ENCODE measurements around the gene CAND2.
"Not testable (repeated sequence)": the region's sequence is repeated elsewhere in the genome, so short reads cannot be mapped to it uniquely, and the experiment has no call there.

CAND2 gene

DNA sequence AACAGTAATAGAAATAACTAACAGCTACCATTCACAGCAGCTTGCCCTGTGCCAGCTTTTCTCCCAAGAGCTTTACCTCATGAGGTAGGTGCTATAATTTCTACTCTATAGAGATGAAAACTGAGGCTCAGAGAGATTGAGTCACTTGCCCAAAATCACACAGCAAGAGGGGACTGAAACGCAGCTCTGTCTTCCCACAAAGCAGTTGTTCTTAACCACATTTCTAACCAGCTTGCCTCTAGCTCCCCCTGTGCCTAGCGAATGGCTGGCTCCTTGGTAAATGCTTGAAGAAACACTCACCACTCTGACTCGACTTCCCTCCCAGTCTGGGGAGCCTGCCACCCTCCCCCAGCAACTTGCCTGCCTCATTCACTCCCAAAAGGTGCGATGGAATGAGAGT lies 21.9 kb upstream of the CAND2 start:
- TF ChIP-seq, protein P1, sequence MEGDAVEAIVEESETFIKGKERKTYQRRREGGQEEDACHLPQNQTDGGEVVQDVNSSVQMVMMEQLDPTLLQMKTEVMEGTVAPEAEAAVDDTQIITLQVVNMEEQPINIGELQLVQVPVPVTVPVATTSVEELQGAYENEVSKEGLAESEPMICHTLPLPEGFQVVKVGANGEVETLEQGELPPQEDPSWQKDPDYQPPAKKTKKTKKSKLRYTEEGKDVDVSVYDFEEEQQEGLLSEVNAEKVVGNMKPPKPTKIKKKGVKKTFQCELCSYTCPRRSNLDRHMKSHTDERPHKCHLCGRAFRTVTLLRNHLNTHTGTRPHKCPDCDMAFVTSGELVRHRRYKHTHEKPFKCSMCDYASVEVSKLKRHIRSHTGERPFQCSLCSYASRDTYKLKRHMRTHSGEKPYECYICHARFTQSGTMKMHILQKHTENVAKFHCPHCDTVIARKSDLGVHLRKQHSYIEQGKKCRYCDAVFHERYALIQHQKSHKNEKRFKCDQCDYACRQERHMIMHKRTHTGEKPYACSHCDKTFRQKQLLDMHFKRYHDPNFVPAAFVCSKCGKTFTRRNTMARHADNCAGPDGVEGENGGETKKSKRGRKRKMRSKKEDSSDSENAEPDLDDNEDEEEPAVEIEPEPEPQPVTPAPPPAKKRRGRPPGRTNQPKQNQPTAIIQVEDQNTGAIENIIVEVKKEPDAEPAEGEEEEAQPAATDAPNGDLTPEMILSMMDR (IDR thresholded peaks at IDR 0.05; ENCODE audit: control insufficient read depth, extremely low read depth, insufficient read depth): no peak
- H3K4me3 ChIP-seq (ENCODE audit: low read depth, low read length): no peak overlapping the region
- DNase-seq (ENCODE audit: low read depth): no peak

DNA sequence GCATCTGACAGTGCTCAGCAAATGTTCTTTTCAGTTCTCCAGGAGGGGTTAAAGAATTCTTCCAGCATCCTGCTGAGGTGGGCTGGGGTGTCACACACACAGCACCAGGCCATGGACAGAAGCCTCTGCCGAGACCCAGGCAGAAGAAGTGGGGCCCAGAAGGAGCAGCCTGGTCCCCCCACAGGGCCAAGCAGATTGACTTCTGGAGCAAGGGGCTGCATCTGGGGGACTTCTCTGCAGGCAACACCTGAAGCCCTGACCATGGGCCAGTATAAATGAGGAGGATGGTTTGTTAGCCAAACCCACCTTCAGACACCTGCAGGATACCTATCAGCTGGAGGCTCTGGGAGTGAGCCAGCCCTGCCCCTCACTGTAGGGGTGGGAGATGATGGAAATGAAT lies 21.3 kb upstream of the CAND2 start:
- no peak overlapping the region for H3K4me3 ChIP-seq (ENCODE audit: low read depth, low read length)
- DNase-seq (ENCODE audit: low read depth): no peak
- TF ChIP-seq, protein P1 (IDR thresholded peaks at IDR 0.05; ENCODE audit: control insufficient read depth, extremely low read depth, insufficient read depth): no peak

DNA sequence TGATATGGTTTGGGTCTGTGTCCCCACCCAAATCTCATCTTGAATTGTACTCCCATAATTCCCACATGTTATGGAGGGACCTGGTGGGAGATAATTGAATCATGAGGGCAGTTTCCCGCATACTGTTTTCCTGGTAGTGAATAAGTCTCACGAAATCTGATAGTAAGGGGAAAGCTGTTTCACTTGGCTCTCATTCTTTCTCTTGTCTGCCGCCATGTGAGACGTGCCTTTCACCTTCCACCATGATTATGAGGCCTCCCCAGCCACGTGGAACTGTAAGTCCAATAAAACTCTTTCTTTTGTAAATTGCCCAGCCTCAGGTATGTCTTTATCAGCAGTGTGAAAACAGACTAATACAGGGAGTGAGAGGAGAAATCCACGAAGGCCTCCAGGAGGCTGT lies 20.5 kb upstream of the CAND2 start:
- not testable (repeated sequence) for DNase-seq (ENCODE audit: low read depth); H3K4me3 ChIP-seq (ENCODE audit: low read depth, low read length)

DNA sequence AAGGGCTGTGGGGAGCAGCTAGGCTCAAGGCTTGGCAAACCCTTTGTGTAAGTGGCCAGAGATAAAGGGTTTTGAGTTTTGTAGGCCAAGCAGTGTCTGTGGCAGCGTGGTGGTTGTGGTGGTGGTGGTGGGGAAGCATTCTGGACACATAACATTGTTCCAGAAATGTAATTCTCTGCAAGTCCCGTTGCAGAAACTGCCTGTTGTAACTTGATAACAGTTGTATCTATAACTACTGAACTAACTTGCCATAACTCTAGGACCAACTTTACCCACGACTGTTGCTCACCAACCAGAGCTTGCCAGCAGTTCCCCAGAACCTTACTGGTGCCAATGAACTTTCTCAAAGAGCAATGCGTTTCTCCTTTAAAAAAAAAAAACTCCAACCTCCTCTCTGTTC lies 19.3 kb upstream of the CAND2 start:
- DNase-seq (ENCODE audit: low read depth): no peak
- H3K4me3 ChIP-seq (ENCODE audit: low read depth, low read length): no peak overlapping the region
- TF ChIP-seq, protein P1 (IDR thresholded peaks at IDR 0.05; ENCODE audit: control insufficient read depth, extremely low read depth, insufficient read depth): no peak

DNA sequence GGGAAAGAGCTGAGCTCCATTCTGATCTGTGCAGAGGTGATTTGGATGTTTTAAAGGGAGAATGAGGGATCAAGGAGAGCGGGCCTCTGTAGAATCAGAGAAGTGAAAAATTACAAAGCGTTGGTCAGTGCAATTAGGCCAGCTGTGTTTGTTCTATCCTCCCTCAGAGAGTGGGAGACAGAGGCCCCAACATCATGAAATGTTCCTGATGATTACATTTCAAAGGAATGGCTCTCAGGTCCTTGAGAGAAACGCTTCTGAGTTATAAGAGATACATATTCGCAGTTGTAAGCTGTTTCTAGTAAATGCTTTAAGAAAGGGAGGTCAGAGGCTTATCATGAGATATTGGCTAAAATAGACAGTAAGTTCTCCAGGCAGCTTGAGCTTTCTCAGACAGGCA lies 15.7 kb upstream of the CAND2 start:
- TF ChIP-seq, protein P1 (IDR thresholded peaks at IDR 0.05; ENCODE audit: control insufficient read depth, extremely low read depth, insufficient read depth): no peak
- no peak overlapping the region for H3K4me3 ChIP-seq (ENCODE audit: low read depth, low read length)
- DNase-seq (ENCODE audit: low read depth): no peak

DNA sequence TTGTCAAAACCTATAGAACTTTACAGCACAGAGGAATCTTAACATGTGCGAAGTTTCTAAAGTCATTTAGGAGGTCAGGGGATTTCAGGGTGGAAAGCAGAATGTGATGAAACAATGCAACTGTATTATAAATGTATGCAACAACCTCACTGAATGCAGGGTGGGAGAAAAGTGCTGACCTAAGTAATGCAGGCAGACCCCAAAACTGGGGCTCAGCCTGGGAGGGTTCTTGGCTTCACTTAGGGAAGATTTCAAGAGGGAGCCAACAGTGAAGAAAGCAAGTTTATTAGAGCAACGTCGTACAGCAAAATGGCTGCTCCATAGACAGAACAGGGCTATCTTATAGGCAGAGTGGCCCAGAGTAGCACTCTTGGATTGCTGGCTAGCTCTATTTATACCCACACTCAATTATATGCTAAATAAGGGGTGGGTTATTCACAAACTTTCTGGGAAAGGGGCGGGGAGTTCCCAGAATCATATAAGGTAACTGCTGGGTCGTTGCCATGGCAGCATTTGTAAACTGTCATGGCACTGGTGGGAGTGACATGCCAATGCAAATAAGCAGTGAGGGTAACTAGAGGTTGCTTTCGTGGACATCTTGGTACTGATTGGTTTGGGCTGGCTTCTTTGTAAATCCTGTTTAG lies 14.2 kb upstream of the CAND2 start:
- no peak overlapping the region for H3K4me3 ChIP-seq (ENCODE audit: low read depth, low read length)
- TF ChIP-seq, protein P1 (IDR thresholded peaks at IDR 0.05; ENCODE audit: control insufficient read depth, extremely low read depth, insufficient read depth): no peak
- peak; percentile 70 for DNase-seq (ENCODE audit: low read depth)

DNA sequence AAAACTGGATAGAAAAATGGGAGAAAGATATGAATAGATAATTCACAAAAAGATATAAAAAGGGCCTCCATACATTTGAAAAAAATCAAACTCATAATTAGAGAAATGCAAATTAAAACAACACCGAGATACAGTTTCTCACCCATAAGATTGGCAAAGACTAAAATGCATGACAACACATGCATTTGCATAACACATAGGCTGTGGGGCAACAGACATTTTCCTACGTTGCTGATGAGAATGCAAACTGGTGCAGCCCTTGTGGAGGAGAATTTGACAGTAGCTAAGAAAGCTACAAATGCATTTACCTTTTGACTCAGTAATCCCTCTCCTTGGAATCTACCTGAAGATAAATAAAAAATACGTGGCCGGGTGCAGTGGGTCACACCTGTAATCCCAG lies 11.4 kb upstream of the CAND2 start:
- H3K4me3 ChIP-seq (ENCODE audit: low read depth, low read length): no peak overlapping the region
- TF ChIP-seq, protein P1 (IDR thresholded peaks at IDR 0.05; ENCODE audit: control insufficient read depth, extremely low read depth, insufficient read depth): no peak
- no peak for DNase-seq (ENCODE audit: low read depth)

All from LNCaP clone FGC (cell line).